Sigmoid colon (tissue), 7 donors: ENCODE results near the gene TLE2. TPM values are rescaled to one million over a fixed set of nuclear protein-coding genes. Genes with fewer than 3 reads are reported as not detected.
A peak's percentile ranks its signal among the peaks of the same experiment; 100 is the strongest.

Experiments
- DNase-seq: peaks from one replicate; pipeline ENCODE4 v3.0.0-alpha.2; 2019
- H3K27ac ChIP-seq, 4 donors: fragments of 200-600 bp; sonication (generic); one replicate each; pipeline ENCODE4 v1.5.1; 2016 to 2019; ENCODE audit warnings: mild to moderate bottlenecking in 1 of 4
- H3K27me3 ChIP-seq, 3 donors: fragments of 200-600 bp; sonication (generic); one replicate each; pipeline ENCODE4 v1.5.1; 2019; ENCODE audit warnings: mild to moderate bottlenecking in 1 of 3
- H3K36me3 ChIP-seq, 4 donors: fragments of 200-600 bp; sonication (generic); one replicate each; pipeline ENCODE4 v1.5.1; 2016 to 2019
- H3K4me1 ChIP-seq, 4 donors: fragments of 200-600 bp; sonication (generic); one replicate each; pipeline ENCODE4 v1.5.1; 2017 to 2019
- H3K4me3 ChIP-seq, 4 donors: fragments of 200-600 bp; sonication (generic); one replicate each; pipeline ENCODE4 v1.5.1; 2017 to 2019; ENCODE audit warnings: mild to moderate bottlenecking in 2 of 4, moderate library complexity in 1 of 4
- H3K9me3 ChIP-seq, 4 donors: fragments of 200-600 bp in 3 of 4; sonication (generic) in 3 of 4; one replicate each; pipeline versions ENCODE4 v1.5.1 to v1.6.1; 2013 to 2019
- CTCF ChIP-seq, 4 experiments: fragments of 450-650 bp in 3 of 4; fragments of 200-600 bp in 1 of 4; IDR thresholded peaks; one replicate each; pipeline ENCODE4 v1.5.1; 2016 to 2019; ENCODE audit warnings: antibody characterized with exemption in 4 of 4, mild to moderate bottlenecking in 3 of 4, moderate library complexity in 2 of 4
- EP300 ChIP-seq, 4 donors: sonication (generic); formaldehyde crosslinking; IDR thresholded peaks; one replicate each; pipeline ENCODE4 v1.6.1; 2017; ENCODE audit warnings: antibody characterized with exemption in 4 of 4
- POLR2A ChIP-seq, 2 donors: fragments of 450-650 bp; IDR thresholded peaks; one replicate each; pipeline ENCODE4 v1.6.1; 2016; ENCODE audit warnings: antibody characterized with exemption in 2 of 2, mild to moderate bottlenecking in 2 of 2, moderate library complexity in 2 of 2
- POLR2AphosphoS5 ChIP-seq, 4 donors: sonication (generic); formaldehyde crosslinking; IDR thresholded peaks; one replicate each; pipeline ENCODE4 v1.6.1; 2017; ENCODE audit warnings: antibody characterized with exemption in 4 of 4
- WGBS, 2 donors: extraction: QIAGEN DNeasy Blood & Tissue Kit; methylation state at CpG; one replicate each; pipeline ENCODE4 v1.1.7; 2013; 5-methylcytosine and 5-hydroxymethylcytosine counted together
- intact Hi-C: fragments of 100-400 bp; cut with DNase I; formaldehyde crosslinking; loops from one replicate; pipeline ENCODE4 v1.15.1; 2023
- polyA plus RNA-seq, 3 donors: library from polyadenylated mRNA; stranded (reverse); fragments of 200-250 nt; gene quantifications; one replicate each; pipeline ENCODE4 v1.2.3, GENCODE V29; 2013
- total RNA-seq, 4 donors: library from RNA; depleted of rRNA; stranded (reverse); fragments of >200 nt; gene quantifications; one replicate each; pipeline ENCODE4 v1.1.0, GENCODE V29; 2016
- donor health status: healthy with polysubstance abuse.
- donor health status: Bipolar disorder and iron deficiency.
- donor health status: healthy.

The TLE2 gene
- total and polyA plus RNA-seq, 7 donors = 10.9 to 66.5 (median 27.8) TPM

DNA sequence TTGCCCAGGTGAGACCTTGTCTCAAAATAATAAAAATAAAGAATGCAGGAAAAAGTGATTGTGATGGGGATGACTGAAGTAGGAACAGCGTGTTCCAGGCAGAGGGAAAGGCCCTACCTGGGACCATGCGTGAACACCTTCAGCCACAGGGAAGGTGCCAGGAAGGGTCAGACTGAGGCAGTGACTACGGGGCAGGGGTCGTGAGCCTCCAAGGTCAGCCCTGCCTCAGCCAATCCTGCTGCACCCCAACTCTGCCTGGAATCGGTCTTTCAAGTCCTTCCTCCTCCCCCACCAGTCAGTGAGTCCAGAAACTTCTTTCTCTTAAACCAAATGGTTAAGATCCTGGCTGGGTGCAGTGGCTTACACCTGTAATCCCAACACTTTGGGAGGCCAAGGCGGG is 16.1 kb upstream of the TLE2 start:
- Histone ChIP-seq H3K27ac (peak overlapping the region in 2 of 4 donors; percentile 98), H3K4me3 (no peak overlapping the region), H3K9me3 (no peaks in the 10 kb centered on the region), H3K4me1 (peaks cover 0 to 36% (median 33%) of the 10 kb centered on the region in 4 donors), H3K36me3 (no peaks in the 10 kb centered on the region), H3K27me3 (no peaks in the 10 kb centered on the region)
- 78 to 90% methylated on average over 6 of the region's 6 CpGs for WGBS, 2 donors
- intact Hi-C loops = loop anchor here (5.0 kb wide), 1 partner anchor 63 kb away; no protein-coding TSS in a partner anchor
- TF ChIP-seq CTCF (IDR thresholded peaks at IDR 0.05) = no peak
- TF ChIP-seq POLR2AphosphoS5 (IDR thresholded peaks at IDR 0.05) = no peak
- TF ChIP-seq EP300 (IDR thresholded peaks at IDR 0.05) = no peak
- TF ChIP-seq POLR2A (IDR thresholded peaks at IDR 0.05) = no peak
- DNase-seq = no peak

DNA sequence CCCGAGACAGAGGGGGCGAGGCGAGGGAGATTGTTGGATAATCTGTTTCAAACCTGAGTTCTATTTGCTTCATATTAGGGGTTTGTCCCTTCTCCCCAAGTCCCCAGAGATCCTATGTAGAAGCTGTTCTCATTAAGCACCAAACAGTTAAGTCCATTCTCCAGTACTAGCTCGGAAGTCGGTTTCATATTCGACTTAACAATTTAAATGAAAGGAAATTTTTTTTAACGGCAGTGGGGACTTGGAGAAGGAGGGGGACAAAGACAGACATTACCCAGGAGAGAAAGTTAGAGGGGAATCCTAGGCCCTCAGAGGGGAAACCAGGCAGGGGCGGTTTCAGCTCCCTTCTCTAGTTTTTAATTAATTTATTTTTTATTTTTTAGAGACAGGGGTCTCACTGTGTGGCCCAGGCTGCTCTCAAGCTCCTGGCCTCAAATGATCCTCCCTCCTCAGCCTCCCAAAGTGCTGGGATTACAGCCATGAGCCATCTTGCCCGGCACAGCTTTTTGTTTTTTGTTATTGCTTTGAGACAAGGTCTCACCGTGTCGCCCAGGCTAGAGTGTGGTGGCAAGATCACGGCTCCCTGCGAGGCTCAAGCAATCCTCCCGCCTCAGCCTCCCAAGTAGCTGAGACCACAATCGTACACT is 13.7 kb upstream of the TLE2 start:
- DNase-seq = no peak
- H3K27ac ChIP-seq = peak overlapping the region in 3 of 4 donors; percentile 51 to 69 (median 59)
- H3K4me1 ChIP-seq = peaks cover 0 to 30% (median 27%) of the 10 kb centered on the region in 4 donors
- H3K9me3 ChIP-seq = no peaks in the 10 kb centered on the region
- H3K36me3 ChIP-seq = no peaks in the 10 kb centered on the region
- TF ChIP-seq POLR2AphosphoS5 (IDR thresholded peaks at IDR 0.05) = no peak
- no peak for TF ChIP-seq POLR2A (IDR thresholded peaks at IDR 0.05)
- no peak for TF ChIP-seq EP300 (IDR thresholded peaks at IDR 0.05)
- no peak for TF ChIP-seq CTCF (IDR thresholded peaks at IDR 0.05)
- no peaks in the 10 kb centered on the region for H3K27me3 ChIP-seq
- peak overlapping the region in 3 of 4 donors; percentile 29 to 37 (median 34) for H3K4me3 ChIP-seq
- intact Hi-C loops = no loop called here
- WGBS, 2 donors = 52 to 65% methylated on average over 15 of the region's 15 CpGs

GRCh38 chr19:3041761-3042620 is 12.9 kb upstream of the TLE2 start:
- intact Hi-C loops = no loop called here
- 25 to 59% methylated on average over 40 of the region's 40 CpGs for WGBS, 2 donors
- H3K9me3 ChIP-seq = no peaks in the 10 kb centered on the region
- peak overlapping the region in 3 of 4 donors; percentile 29 to 37 (median 34) for H3K4me3 ChIP-seq
- no peaks in the 10 kb centered on the region for H3K27me3 ChIP-seq
- no peak for TF ChIP-seq EP300 (IDR thresholded peaks at IDR 0.05)
- H3K27ac ChIP-seq = peak overlapping the region in 3 of 4 donors; percentile 51 to 69 (median 59)
- H3K36me3 ChIP-seq = no peaks in the 10 kb centered on the region
- DNase-seq = no peak
- H3K4me1 ChIP-seq = peaks cover 0 to 24% (median 23%) of the 10 kb centered on the region in 4 donors

DNA sequence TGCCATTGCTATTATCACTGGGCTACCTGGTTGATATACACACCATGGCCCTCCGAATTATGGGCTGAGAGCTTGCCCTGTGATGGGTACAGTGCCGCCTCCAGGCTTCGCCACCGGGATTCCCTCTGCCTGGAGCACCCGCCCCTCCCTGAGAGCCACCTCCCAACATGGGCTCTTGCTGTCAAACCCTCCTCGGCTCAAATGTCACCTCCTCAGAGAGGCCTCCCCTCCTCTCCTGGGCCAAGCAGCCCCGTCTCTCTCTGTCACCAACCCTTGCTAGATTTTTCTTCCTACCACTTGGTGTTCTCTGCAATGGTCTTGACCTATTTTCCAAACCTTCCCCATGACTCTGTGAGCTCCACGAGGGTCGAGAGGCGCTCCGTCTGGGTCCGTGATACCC is 12.2 kb upstream of the TLE2 start:
- H3K4me1 ChIP-seq = peaks cover 0 to 27% (median 24%) of the 10 kb centered on the region in 4 donors
- no peaks in the 10 kb centered on the region for H3K9me3 ChIP-seq
- H3K36me3 ChIP-seq = no peaks in the 10 kb centered on the region
- WGBS, 2 donors = 71 to 85% methylated on average over 12 of the region's 12 CpGs
- H3K4me3 ChIP-seq = no peak overlapping the region
- H3K27ac ChIP-seq = peak overlapping the region in 3 of 4 donors; percentile 51 to 69 (median 59)
- no peaks in the 10 kb centered on the region for H3K27me3 ChIP-seq
- DNase-seq = no peak
- TF ChIP-seq EP300 (IDR thresholded peaks at IDR 0.05) (no peak), POLR2AphosphoS5 (IDR thresholded peaks at IDR 0.05) (no peak), CTCF (IDR thresholded peaks at IDR 0.05) (no peak), POLR2A (IDR thresholded peaks at IDR 0.05) (no peak)
- intact Hi-C loops = no loop called here

- Histone ChIP-seq H3K4me3 (no peak overlapping the region), H3K9me3 (no peaks in the 10 kb centered on the region), H3K27me3 (no peaks in the 10 kb centered on the region), H3K27ac (no peak overlapping the region), H3K4me1 (peaks cover 0 to 32% (median 29%) of the 10 kb centered on the region in 4 donors), H3K36me3 (no peaks in the 10 kb centered on the region)
- WGBS, 2 donors = 68 to 79% methylated on average over 17 of the region's 17 CpGs
- intact Hi-C loops = no loop called here
- no peak for DNase-seq
- TF ChIP-seq CTCF (IDR thresholded peaks at IDR 0.05) = no peak
Observed at GRCh38 chr19:3039641-3040077, 10.6 kb upstream of the TLE2 start.
